ENCODE measurements around the gene CCDC194.

DNA sequence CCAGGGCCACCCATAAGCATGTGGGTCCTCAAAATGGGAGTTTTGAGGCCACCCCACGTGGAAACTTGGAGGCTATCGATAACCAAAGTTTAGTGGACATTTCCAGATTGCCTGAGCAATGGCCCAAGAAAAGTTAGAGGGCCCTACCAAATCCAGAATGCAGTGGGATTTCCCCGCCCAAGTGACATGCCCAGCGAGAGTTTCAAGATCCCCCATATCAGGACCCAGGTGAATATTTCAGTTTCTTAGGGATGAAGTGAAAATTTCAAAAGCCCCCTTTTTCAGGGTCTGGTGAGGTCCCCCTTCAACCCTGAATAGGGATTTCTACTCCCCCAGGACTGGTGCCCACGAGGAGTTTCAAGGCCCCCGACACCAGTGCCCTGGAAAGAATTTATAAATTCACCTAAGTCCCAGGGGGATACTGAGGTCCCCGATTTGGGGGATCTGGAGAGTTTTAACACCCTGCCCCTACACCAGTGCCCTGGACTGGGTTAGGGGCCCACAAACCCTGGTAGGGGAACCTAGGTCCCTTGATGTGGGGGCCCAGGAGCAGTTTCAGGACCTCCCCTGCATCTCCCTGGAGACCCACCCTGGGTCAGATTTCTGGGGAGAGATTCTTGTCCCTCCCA lies 10.7 kb upstream of the CCDC194 start:
- TF ChIP-seq, protein P1, sequence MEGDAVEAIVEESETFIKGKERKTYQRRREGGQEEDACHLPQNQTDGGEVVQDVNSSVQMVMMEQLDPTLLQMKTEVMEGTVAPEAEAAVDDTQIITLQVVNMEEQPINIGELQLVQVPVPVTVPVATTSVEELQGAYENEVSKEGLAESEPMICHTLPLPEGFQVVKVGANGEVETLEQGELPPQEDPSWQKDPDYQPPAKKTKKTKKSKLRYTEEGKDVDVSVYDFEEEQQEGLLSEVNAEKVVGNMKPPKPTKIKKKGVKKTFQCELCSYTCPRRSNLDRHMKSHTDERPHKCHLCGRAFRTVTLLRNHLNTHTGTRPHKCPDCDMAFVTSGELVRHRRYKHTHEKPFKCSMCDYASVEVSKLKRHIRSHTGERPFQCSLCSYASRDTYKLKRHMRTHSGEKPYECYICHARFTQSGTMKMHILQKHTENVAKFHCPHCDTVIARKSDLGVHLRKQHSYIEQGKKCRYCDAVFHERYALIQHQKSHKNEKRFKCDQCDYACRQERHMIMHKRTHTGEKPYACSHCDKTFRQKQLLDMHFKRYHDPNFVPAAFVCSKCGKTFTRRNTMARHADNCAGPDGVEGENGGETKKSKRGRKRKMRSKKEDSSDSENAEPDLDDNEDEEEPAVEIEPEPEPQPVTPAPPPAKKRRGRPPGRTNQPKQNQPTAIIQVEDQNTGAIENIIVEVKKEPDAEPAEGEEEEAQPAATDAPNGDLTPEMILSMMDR (IDR thresholded peaks at IDR 0.05), result no peak
- no peak for TF ChIP-seq POLR2A (IDR thresholded peaks at IDR 0.05)

Data from upper lobe of left lung (tissue), 4 donors.